HFF-Myc (cell line): ENCODE data around the gene IRX4.

Experiments
- DNase-seq: peaks from one replicate; pipeline ENCODE4 v3.0.0-alpha.2; 2011; ENCODE audit warnings: low read depth; ENCODE audit errors: extremely low read depth
- H3K4me3 ChIP-seq: replicated peaks from 2 replicates; pipeline ENCODE4 v1.5.1; 2011; ENCODE audit warnings: low read depth, mild to moderate bottlenecking, control low read depth, low read length
- CTCF ChIP-seq: IDR thresholded peaks from 2 replicates; pipeline ENCODE4 v1.5.1; 2012; ENCODE audit warnings: mild to moderate bottlenecking, low read depth, low read length, control low read depth; ENCODE audit errors: missing control alignments

The IRX4 gene

GRCh38 chr5:1887588-1888360 is 5.0 kb upstream of the IRX4 start:
- no peak for TF ChIP-seq CTCF
- DNase-seq: no peak
- H3K4me3 ChIP-seq: no peak overlapping the region

- DNase-seq: no peak
- no peak for TF ChIP-seq CTCF
- no peak overlapping the region for H3K4me3 ChIP-seq
Observed at GRCh38 chr5:1886846-1887587, 4.3 kb upstream of the IRX4 start.

- H3K4me3 ChIP-seq: no peak overlapping the region
- no peak for DNase-seq
- TF ChIP-seq CTCF: no peak
Observed at GRCh38 chr5:1885868-1886845, 3.4 kb upstream of the IRX4 start.

- H3K4me3 ChIP-seq: no peak overlapping the region
Observed at GRCh38 chr5:1885404-1885755, 2.7 kb upstream of the IRX4 start.

GRCh38 chr5:1884678-1885403 is 2.1 kb upstream of the IRX4 start:
- TF ChIP-seq CTCF: no peak
- no peak for DNase-seq
- no peak overlapping the region for H3K4me3 ChIP-seq

More at GRCh38 chr5:1885404-1885755, 2.7 kb upstream of the IRX4 start:
- TF ChIP-seq CTCF: no peak
- DNase-seq: no peak
